NCI-H2196 (cell line): ENCODE data around the gene GPR37.

ENCODE experiments used
- DNase-seq: peaks from one replicate; lab custom pipeline; 2025; ENCODE audit not compliant: unreplicated experiment; lab: John Stamatoyannopoulos, UW

Gene GPR37

GRCh38 chr7:124780608-124781007 is 15.0 kb upstream of the GPR37 start:
- no peak for DNase-seq

GRCh38 chr7:124780056-124780455 is 14.5 kb upstream of the GPR37 start:
- DNase-seq = no peak

- no peak for DNase-seq
Observed at GRCh38 chr7:124779620-124780019, 14.0 kb upstream of the GPR37 start.

GRCh38 chr7:124779194-124779593 is 13.6 kb upstream of the GPR37 start:
- DNase-seq = peak; percentile 47

GRCh38 chr7:124777268-124777667 is 11.7 kb upstream of the GPR37 start:
- DNase-seq = no peak

- no peak for DNase-seq
Observed at GRCh38 chr7:124776153-124776552, 10.6 kb upstream of the GPR37 start.

GRCh38 chr7:124775422-124775821 is 9.8 kb upstream of the GPR37 start:
- DNase-seq = no peak

GRCh38 chr7:124773938-124774337 is 8.3 kb upstream of the GPR37 start:
- DNase-seq = no peak

GRCh38 chr7:124773339-124773738 is 7.7 kb upstream of the GPR37 start:
- DNase-seq = no peak

- DNase-seq = no peak
Observed at GRCh38 chr7:124769136-124769535, 3.5 kb upstream of the GPR37 start.

- DNase-seq = no peak
Observed at GRCh38 chr7:124768525-124768924, 2.9 kb upstream of the GPR37 start.

- peak; percentile 17 for DNase-seq
Observed at GRCh38 chr7:124764847-124765400, 668 bp downstream of the GPR37 start.

- DNase-seq = no peak
Observed at GRCh38 chr7:124764051-124764846, 1.3 kb downstream of the GPR37 start.

- peak; percentile 44 for DNase-seq
Observed at GRCh38 chr7:124762611-124763143, 2.9 kb downstream of the GPR37 start.

GRCh38 chr7:124761164-124761715 is 4.4 kb downstream of the GPR37 start:
- no peak for DNase-seq

GRCh38 chr7:124758327-124758726 is 7.3 kb downstream of the GPR37 start:
- DNase-seq = no peak

GRCh38 chr7:124754576-124755268 is 10.9 kb downstream of the GPR37 start:
- no peak for DNase-seq

- no peak for DNase-seq
Observed at GRCh38 chr7:124752310-124752709, 13.3 kb downstream of the GPR37 start.

GRCh38 chr7:124751027-124751426 is 14.6 kb downstream of the GPR37 start:
- no peak for DNase-seq

GRCh38 chr7:124747072-124747471 is 18.5 kb downstream of the GPR37 start:
- no peak for DNase-seq

- DNase-seq = no peak
Observed at GRCh38 chr7:124738639-124739038, 27.0 kb downstream of the GPR37 start.
